Prostate gland (tissue), 2 donors: ENCODE measurements around the gene FALEC. TPM values are rescaled to one million over a fixed set of nuclear protein-coding genes. Genes with fewer than 3 reads are reported as not detected.

Source experiments
- DNase-seq: peaks from one replicate; pipeline ENCODE4 v3.0.0-alpha.2; 2019; ENCODE audit warnings: low spot score
- H3K27ac ChIP-seq, 2 donors: fragments of 200-600 bp; sonication (generic); 2 replicates each; pipeline ENCODE4 v1.5.1; 2017 to 2019
- H3K27me3 ChIP-seq: fragments of 200-600 bp; sonication (generic); replicated peaks from 2 replicates; pipeline ENCODE4 v1.5.1; 2019; ENCODE audit not compliant: insufficient read depth
- H3K36me3 ChIP-seq, 2 donors: fragments of 200-600 bp; sonication (generic); 1 replicate in 1 of 2; 2 replicates in 1 of 2; pipeline versions ENCODE4 v1.5.1 to v1.8.1; 2017 to 2019
- H3K4me1 ChIP-seq: fragments of 200-600 bp; sonication (generic); replicated peaks from 2 replicates; pipeline ENCODE4 v1.5.1; 2019
- H3K4me3 ChIP-seq, 2 donors: fragments of 200-600 bp; sonication (generic); 2 replicates each; pipeline ENCODE4 v1.5.1; 2017 to 2019
- H3K9me3 ChIP-seq: fragments of 200-600 bp; sonication (generic); 2 replicates; pipeline ENCODE4 v1.5.1; 2017
- CTCF ChIP-seq, 4 experiments: fragments of 200-600 bp in 2 of 4; fragments of 450-650 bp in 2 of 4; sonication (generic) in 2 of 4; IDR thresholded peaks; 1 replicate in 3 of 4; 2 replicates in 1 of 4; pipeline ENCODE4 v1.5.1; 2016 to 2019; ENCODE audit warnings: antibody characterized with exemption in 4 of 4, mild to moderate bottlenecking in 2 of 4, moderate library complexity in 2 of 4
- POLR2A ChIP-seq: fragments of 450-650 bp; IDR thresholded peaks from one replicate; pipeline ENCODE4 v1.6.1; 2016; ENCODE audit warnings: antibody characterized with exemption, mild to moderate bottlenecking
- POLR2AphosphoS5 ChIP-seq: sonication (generic); formaldehyde crosslinking; IDR thresholded peaks from one replicate; pipeline ENCODE4 v1.6.1; 2017; ENCODE audit warnings: antibody characterized with exemption
- WGBS: methylation state at CpG from one replicate; pipeline ENCODE4 v1.1.5; 2018; 5-methylcytosine and 5-hydroxymethylcytosine counted together
- intact Hi-C: fragments of 100-400 bp; cut with DNase I; formaldehyde crosslinking; loops from one replicate; pipeline ENCODE4 v1.14.2; 2022
- total RNA-seq, 2 donors: library from RNA; depleted of rRNA; stranded (reverse); fragments of >200 nt; gene quantifications; one replicate each; pipeline ENCODE4 v1.1.0, GENCODE V29; 2016

The FALEC gene
- total RNA-seq, 2 donors from 2014 or later = not detected

DNA sequence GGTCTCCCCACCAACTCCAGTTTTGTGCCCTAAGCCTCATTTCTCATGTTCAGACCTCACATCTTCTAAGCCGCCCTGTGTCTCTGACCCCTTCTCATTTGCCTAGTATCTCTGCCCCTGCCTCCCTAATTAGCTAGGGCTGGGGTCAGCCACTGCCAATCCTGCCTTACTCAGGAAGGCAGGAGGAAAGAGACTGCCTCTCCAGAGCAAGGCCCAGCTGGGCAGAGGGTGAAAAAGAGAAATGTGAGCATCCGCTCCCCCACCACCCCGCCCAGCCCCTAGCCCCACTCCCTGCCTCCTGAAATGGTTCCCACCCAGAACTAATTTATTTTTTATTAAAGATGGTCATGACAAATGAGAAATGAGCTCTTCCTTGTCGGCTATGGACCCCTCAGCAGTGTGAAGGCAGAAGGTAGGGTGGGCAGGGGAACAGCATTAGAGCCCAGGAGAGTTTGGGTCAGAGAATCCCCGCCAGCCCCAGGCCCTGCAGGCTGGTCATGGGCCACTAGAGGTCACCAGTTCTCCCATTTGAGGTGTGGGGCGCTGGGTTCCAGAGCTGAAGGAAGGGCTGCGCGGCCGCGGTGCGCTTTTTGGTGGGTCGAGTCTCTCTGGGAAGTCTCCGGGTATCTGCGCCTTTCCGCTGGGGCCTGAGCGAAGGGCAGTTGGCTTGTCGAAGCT lies 45.2 kb downstream of the FALEC start:
- TF ChIP-seq POLR2A (no peak), CTCF (IDR thresholded peaks at IDR 0.05) (peak; percentile 89 to 96 (median 92))
- DNase-seq = peak; percentile 89
- intact Hi-C loops = loop anchor here (2.0 to 5.0 kb wide), 2 partner anchors 60 to 252 kb away; no protein-coding TSS in a partner anchor
- Histone ChIP-seq H3K4me1 (peaks cover 30% of the 10 kb centered on the region), H3K36me3 (no peaks in the 10 kb centered on the region), H3K4me3 (peak overlapping the region; percentile 31 to 43), H3K27me3 (no peaks in the 10 kb centered on the region), H3K9me3 (no peaks in the 10 kb centered on the region), H3K27ac (peak overlapping the region; percentile 100)
- 15% methylated on average over 17 of the region's 17 CpGs for WGBS

DNA sequence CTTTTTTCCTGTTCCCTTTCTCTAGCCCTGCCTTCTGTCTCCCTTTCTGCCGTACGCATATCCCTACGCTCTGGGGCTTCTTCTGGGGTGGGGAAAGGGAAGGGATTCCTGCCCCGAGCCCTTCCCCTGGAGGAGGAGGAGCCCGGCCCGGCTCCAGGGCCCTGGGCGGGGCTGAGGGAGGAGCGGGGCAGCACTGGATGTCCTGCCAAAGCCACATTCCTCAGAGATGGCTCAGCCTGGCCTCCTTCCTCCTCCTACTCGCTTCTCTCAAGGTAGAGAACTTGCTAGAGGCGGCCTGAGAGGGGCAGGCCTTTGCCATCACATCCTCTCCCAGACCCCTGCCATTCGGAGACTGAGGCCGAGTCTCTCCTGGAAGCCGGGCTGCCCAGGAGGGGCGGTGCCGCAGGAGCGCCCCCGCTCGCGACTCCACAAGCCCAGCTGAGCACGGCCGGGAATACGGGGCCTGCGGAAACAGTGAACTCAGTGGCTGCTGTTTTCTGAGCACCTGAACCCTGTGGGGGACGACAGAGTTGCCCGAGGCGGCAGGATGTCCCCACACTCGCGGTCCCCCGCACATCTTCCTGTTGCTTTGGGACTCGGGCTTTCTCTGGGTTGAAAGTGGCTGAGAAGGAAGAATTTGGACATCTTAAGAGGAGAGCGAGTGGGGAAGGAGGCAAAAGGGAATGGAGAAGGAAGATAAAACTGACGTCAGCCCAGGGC lies 45.9 kb downstream of the FALEC start:
- Histone ChIP-seq H3K27ac (peak overlapping the region; percentile 100), H3K27me3 (no peaks in the 10 kb centered on the region), H3K4me3 (peak overlapping the region; percentile 31 to 43), H3K36me3 (no peaks in the 10 kb centered on the region), H3K4me1 (peaks cover 34% of the 10 kb centered on the region), H3K9me3 (no peaks in the 10 kb centered on the region)
- DNase-seq = peak; percentile 98
- TF ChIP-seq POLR2AphosphoS5 (peak; percentile 99), CTCF (IDR thresholded peaks at IDR 0.05) (peak in 2 of 4 experiments; percentile 19 to 24), POLR2A (peak; percentile 85)
- under 1% methylated on average over 32 of the region's 32 CpGs for WGBS
- intact Hi-C loops = loop anchor here (2.0 to 5.0 kb wide), 2 partner anchors 59 to 251 kb away; no protein-coding TSS in a partner anchor

DNA sequence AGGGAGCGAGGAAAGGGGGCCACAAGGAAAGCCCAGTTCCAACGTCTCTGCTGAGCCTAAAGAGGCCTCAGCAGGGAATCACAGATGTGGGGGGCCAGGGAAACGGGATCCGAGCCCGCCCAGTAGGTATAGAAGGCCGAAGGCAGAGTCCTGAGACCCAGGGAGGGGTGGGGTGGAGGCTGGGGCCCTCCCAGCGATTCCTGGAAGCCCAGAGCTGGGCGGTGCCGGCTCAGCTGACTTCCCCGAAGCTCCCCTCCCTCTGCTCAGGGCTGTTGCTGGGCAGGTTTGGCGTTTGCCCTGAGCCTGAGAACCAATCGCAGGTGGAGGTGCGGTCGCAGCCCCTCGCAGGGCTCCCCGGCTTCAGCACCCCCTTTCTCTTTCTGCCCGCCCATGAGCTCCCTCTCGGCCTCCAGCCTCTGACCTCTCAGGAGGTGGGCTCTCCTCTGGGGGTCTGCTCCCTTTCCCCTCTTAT lies 46.5 kb downstream of the FALEC start:
- Histone ChIP-seq H3K4me1 (peaks cover 40% of the 10 kb centered on the region), H3K9me3 (no peaks in the 10 kb centered on the region), H3K27me3 (no peaks in the 10 kb centered on the region), H3K36me3 (no peaks in the 10 kb centered on the region), H3K4me3 (peak overlapping the region; percentile 31 to 43), H3K27ac (peak overlapping the region; percentile 100)
- under 1% methylated on average over 14 of the region's 18 CpGs for WGBS
- DNase-seq = peak; percentile 97
- intact Hi-C loops = loop anchor here (2.0 to 5.0 kb wide), 3 partner anchors 17 to 250 kb away; partner anchors contain the start of gene MCL1
- TF ChIP-seq CTCF (IDR thresholded peaks at IDR 0.05) = no peak
- TF ChIP-seq POLR2AphosphoS5 = peak; percentile 99
- peak; percentile 56 for TF ChIP-seq POLR2A

- WGBS = 13% methylated on average over 4 of the region's 4 CpGs
- intact Hi-C loops = loop anchor here (2.0 to 5.0 kb wide), 2 partner anchors 16 to 250 kb away; partner anchors contain the start of gene MCL1
- Histone ChIP-seq H3K4me3 (peak overlapping the region; percentile 31 to 43), H3K27me3 (no peaks in the 10 kb centered on the region), H3K27ac (peak overlapping the region; percentile 100), H3K9me3 (no peaks in the 10 kb centered on the region), H3K36me3 (no peaks in the 10 kb centered on the region), H3K4me1 (peaks cover 46% of the 10 kb centered on the region)
- TF ChIP-seq CTCF (IDR thresholded peaks at IDR 0.05) (no peak), POLR2AphosphoS5 (no peak)
- DNase-seq = no peak
Observed at GRCh38 chr1:150562446-150563339, 47.1 kb downstream of the FALEC start.
